GM21737 (cell line): ENCODE data around the gene GFPT2.

ENCODE experiments used
- ATAC-seq: cut with Tn5 transposase; IDR thresholded peaks from one replicate; pipeline ENCODE4 v1.9.1; 2021; ENCODE audit warnings: mild to moderate bottlenecking, moderate library complexity; ENCODE audit not compliant: unreplicated experiment

GFPT2 gene

DNA sequence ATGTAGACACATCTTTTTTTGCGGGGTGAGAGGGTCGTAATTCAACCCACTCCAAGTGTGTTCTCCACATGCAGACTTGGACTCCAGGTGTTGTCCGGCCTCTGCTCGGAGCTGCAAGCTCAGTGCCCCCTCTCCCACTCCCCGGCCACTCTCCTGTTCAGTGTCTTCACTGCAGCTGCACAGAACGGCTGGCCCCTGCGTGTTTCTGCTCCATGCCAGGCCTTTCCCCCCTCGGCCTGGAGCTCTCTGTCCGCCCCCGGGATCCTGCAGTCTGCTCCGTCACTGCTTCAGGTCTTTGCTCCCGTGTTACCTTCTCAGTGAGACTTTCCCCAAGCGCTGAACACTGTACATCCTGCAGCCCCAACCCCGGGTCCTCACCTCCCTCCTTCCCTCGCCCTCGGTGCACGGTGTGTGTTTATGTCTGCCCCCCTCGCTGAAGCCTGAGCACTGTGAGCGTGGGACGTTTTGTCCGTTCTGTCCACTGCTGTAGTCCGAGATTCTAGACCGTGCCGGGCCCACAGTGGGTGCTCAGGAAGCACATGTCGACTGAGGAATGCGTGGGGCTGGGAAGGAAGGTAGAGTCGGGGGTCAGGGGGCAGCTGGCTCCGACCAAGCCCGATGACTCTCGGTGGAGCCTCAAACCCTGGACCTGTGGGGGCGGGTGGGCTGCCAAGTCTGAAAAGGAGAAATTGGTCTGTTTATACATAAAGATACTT, 26.4 kb upstream of the GFPT2 start:
- ATAC-seq, result no peak

GRCh38 chr5:180378438-180379344, 25.6 kb upstream of the GFPT2 start:
- ATAC-seq, result no peak

GRCh38 chr5:180377556-180378197, 24.5 kb upstream of the GFPT2 start:
- ATAC-seq, result no peak

- no peak for ATAC-seq
These were observed 23.4 kb upstream of the GFPT2 start for GRCh38 chr5:180376511-180376910.

- ATAC-seq, result no peak
These were observed 22.8 kb upstream of the GFPT2 start for GRCh38 chr5:180375955-180376354.

DNA sequence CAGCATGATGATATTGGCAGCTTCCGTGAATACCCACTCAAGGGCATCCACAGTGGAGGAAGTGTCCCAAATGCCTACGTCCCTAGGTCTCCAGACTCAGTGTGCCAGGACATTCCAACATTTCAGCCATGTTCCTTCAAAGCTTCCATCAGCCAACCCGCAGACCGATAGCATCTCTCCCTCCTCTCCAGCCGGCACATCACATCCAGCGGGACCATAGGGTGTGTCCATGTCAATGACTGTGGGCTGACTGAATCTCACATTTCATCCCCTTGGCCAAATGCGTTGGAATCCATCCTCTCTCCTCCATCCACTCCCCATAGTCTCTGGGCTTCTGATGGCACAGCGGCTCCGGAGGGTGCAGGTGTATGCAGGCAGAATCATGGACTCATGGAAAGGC, 22.2 kb upstream of the GFPT2 start:
- ATAC-seq, result no peak

DNA sequence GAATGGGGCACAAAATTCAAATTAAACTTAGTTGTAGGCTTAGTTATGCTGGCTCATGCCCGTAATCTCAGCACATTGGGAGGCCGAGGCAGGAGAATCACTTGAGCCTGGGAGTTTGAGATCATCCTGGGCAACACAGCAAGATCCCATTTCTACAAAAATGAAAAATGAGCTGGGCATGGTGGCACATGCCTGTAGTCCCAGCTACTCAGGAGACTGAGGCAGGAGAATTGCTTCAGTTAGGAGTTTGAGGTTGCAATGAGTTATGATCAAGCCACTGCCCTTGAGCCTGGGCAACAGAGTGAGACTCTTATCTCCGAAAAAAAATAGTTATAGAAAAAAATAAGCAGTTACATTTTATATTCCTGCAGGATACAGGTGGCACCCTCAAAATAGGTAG, 20.7 kb upstream of the GFPT2 start:
- ATAC-seq, result no peak

- ATAC-seq, result no peak
These were observed 20.3 kb upstream of the GFPT2 start for GRCh38 chr5:180373454-180373853.

- no peak for ATAC-seq
These were observed 18.8 kb upstream of the GFPT2 start for GRCh38 chr5:180371949-180372348.

- no peak for ATAC-seq
These were observed 17.9 kb upstream of the GFPT2 start for GRCh38 chr5:180370861-180371641.

DNA sequence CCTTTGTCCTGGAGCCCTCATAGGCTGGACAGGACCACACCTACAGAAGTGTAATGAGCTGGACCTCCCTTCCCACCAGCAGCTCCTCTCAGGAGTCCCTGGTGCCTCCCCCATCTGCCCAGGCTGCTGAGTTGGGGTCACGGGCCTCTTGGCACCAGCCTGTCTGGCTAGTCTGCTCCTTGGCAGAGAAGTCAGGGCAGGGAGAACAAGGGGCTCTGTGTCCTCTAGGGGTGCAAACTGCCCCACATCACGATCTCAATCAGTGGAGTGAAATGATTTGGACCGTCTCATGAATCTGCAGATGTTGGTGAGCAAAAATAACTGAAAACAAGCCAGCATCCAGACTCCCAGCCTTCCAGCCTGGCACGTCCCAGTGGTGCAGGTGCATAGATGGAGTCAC, 14.9 kb upstream of the GFPT2 start:
- ATAC-seq, result no peak

GRCh38 chr5:180367300-180367699, 14.2 kb upstream of the GFPT2 start:
- ATAC-seq, result no peak

- ATAC-seq, result no peak
These were observed 13.2 kb upstream of the GFPT2 start for GRCh38 chr5:180366326-180366725.

GRCh38 chr5:180365829-180366228, 12.7 kb upstream of the GFPT2 start:
- ATAC-seq, result no peak

DNA sequence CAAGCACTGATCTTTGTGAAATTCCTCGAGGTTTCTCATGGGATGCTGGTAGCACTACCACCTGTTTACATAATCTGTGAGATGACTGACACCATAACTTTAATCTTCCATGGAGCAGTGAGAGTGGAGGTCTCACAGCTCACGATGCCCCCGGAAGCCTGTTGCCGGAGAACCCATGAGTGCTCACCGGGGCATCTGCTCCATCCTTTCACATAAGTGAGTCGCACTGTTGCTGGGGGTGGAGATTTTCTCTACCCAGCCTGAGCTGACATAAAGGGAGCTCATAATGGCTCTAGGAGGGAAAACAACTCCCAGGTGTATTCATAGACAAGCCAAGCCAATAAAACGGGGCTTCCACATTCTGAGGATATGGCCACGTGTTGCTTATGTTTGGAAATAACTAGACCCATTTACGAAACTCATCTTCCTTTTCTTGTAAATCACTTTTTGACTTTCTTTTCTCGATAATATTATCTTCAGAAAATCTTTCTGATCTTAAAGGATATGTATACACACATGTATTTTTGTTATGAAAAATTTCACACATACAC, 11.2 kb upstream of the GFPT2 start:
- ATAC-seq, result no peak

DNA sequence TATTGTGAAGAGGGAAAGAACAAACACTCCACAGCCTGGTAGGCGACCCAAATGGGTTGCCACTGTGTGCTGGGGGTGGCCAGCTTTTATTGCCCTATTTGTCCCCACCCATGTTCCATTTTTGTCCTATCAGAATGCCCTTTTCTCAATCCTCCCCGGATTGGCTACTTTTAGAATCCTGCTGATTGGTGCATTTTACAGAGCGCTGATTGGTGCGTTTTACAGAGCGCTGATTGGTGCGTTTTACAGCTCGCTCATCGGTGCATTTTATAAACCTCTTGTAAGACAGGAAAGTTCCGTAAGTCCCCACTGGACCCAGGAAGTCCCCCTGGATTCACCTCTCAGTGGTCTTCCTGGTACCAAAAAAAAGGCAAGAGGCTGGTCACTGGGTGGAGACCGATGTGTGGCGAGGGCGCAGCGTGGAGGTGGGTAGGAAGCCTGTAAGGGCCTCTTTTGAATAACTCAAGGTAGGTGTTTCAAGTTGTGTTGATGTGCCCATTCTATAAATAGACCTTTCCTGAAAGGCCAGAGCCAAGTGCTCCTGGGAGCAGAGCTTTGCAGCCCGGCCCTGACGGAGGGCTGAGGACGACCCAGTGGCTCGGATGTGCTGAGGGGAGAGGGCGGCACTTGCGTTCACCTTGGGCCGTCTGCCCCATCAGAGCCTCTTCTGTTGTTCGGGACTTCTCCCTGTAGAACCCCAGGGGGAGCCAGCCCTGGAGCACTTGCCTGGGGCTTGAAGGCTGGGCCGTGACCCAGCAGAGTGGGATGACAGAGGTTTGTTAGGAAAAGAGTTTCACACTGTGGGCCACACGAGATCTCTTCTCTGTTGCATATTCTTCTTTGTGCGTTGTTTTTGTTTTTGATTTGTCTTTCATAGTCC, 7.2 kb upstream of the GFPT2 start:
- ATAC-seq, result no peak

- no peak for ATAC-seq
These were observed 5.6 kb upstream of the GFPT2 start for GRCh38 chr5:180358694-180359093.

DNA sequence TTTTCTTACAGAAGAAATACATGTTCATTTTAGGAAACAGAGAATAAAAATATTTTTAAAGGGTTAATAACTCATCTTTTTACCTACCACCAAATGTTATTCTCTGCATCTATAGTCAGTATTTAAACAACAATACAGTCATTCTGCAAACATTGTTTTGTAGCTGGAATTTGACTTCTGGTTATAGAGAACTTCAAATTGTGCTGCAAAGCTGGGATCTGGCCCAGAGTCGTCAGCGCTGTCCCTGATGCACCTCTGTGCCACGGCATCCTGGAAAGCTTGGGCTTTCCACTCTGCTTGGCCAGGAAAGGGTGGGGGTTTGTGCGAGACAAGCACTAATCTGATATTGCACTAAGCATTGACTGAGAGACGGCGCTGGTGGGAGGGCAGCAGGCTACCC, 5.0 kb upstream of the GFPT2 start:
- ATAC-seq, result no peak

DNA sequence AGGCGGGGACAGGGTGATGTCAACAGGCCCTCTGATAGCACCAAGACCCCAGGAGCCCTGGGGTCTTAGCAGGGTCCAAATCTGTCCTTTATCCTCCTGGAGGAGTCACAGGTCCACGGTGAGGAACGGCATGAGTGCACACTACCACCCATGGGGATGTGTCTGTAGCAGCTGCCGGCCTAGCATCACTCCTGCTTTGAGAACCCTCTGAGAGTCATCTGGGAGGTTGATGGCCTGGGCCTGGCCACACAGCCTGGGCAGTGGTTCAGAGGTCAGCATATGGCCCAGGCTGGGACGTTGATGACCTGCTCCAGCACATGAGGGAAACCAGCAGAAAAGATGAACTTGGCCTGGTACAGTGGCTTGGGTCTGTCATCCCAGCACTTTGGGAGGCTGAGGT, 1.8 kb upstream of the GFPT2 start:
- no peak for ATAC-seq

GRCh38 chr5:180353980-180354452, 880 bp upstream of the GFPT2 start:
- no peak for ATAC-seq
